K562 (cell line): ENCODE results near the gene LSS. TPM values are rescaled to one million over a fixed set of nuclear protein-coding genes. Genes with fewer than 3 reads are reported as not detected.

Experiments used
- ATAC-seq: fragments of 200-7000 bp; cut with Tn5 transposase; 3 replicates; pipeline ENCODE4 v1.9.1; 2020; ENCODE audit warnings: moderate library complexity
- BruUV-seq: library from RNA; stranded (reverse); fragments of 400-500 nt; replicated peaks from 2 replicates; lab custom pipeline; 2021; lab: Mats Ljungman, UMichigan
- CTCF ChIA-PET: fragments of 300-600 bp; formaldehyde crosslinking; extraction: SDS; loops from one replicate; lab custom pipeline; 2021; ENCODE audit warnings: low intra/inter-chr PET ratio; lab: Yijun Ruan, JAX
- POLR2A ChIA-PET: fragments of 300-600, 350-650 bp; sonication (Branson Sonifier 250); formaldehyde crosslinking; extraction: SDS; loops from one replicate; lab custom pipeline; 2021; ENCODE audit warnings: antibody characterized with exemption, inconsistent platforms; lab: Yijun Ruan, JAX
- DNase-seq, 4 experiments: peaks; one replicate each; pipeline versions ENCODE4 v3.0.0 to v3.0.0-alpha.2; 2011 to 2018; ENCODE audit warnings: low spot score in 3 of 4, mixed read lengths in 3 of 4; ENCODE audit errors: extremely low read depth in 1 of 4
- FAIRE-seq: peaks from 2 replicates; lab custom pipeline; 2011; peaks lifted over from hg19 to GRCh38; lab: Jason Lieb, UNC
- H2AFZ ChIP-seq: 2 replicates; pipeline ENCODE4 v1.6.0; 2011; ENCODE audit warnings: low read depth, low read length, control low read depth, inconsistent platforms
- H3K27ac ChIP-seq: fragments of 200-600 bp; 3 replicates; pipeline ENCODE4 v1.8.0; 2011; ENCODE audit warnings: low read depth, mild to moderate bottlenecking, control low read depth, inconsistent platforms, low read length, moderate library complexity, mixed read lengths; ENCODE audit errors: extremely low read depth
- H3K27me3 ChIP-seq, 2 experiments: fragments of 300-600 bp in 1 of 2; 2 replicates in 1 of 2; 3 replicates in 1 of 2; pipeline versions ENCODE4 v1.6.0 to v1.8.0; 2011; ENCODE audit warnings: inconsistent platforms in 2 of 2, low read length in 2 of 2, mild to moderate bottlenecking in 1 of 2, mixed read lengths in 1 of 2, moderate library complexity in 1 of 2; ENCODE audit not compliant: control insufficient read depth in 2 of 2, insufficient read depth in 2 of 2
- H3K36me3 ChIP-seq: fragments of 300-600 bp; 3 replicates; pipeline ENCODE4 v1.8.0; 2011; ENCODE audit warnings: mild to moderate bottlenecking, low read length, inconsistent platforms; ENCODE audit not compliant: control insufficient read depth, insufficient read depth
- H3K4me1 ChIP-seq, 2 experiments: fragments of 200-600 bp in 1 of 2; replicated peaks in 1 of 2; 2 replicates in 1 of 2; 3 replicates in 1 of 2; pipeline versions ENCODE4 v1.5.1 to v1.8.0; 2011; ENCODE audit warnings: inconsistent platforms in 2 of 2, low read length in 2 of 2, mild to moderate bottlenecking in 1 of 2, mixed read lengths in 1 of 2, moderate library complexity in 1 of 2; ENCODE audit not compliant: control insufficient read depth in 2 of 2, insufficient read depth in 2 of 2
- H3K4me2 ChIP-seq: 2 replicates; pipeline ENCODE4 v1.6.1; 2011; ENCODE audit warnings: low read length, control low read depth, inconsistent platforms, mixed read lengths; ENCODE audit not compliant: insufficient read depth
- H3K4me3 ChIP-seq: fragments of 200-600 bp; sonication (generic), shearing (Covaris generic); 2 replicates; pipeline ENCODE4 v1.5.1; 2016; ENCODE audit warnings: control low read depth, inconsistent platforms
- H3K79me2 ChIP-seq: fragments of 200-600 bp; 3 replicates; pipeline ENCODE4 v1.8.0; 2011; ENCODE audit warnings: low read length, inconsistent platforms; ENCODE audit not compliant: control insufficient read depth, insufficient read depth
- H3K9ac ChIP-seq, 2 experiments: 2 replicates each; pipeline versions ENCODE4 v1.6.0 to v1.6.1; 2011; ENCODE audit warnings: low read depth in 2 of 2, low read length in 2 of 2, control low read depth in 1 of 2, inconsistent platforms in 1 of 2, mild to moderate bottlenecking in 1 of 2, mixed read lengths in 1 of 2; ENCODE audit not compliant: insufficient read depth in 1 of 2
- H3K9me1 ChIP-seq: one replicate; pipeline ENCODE4 v1.6.0; 2011; ENCODE audit warnings: inconsistent platforms, mild to moderate bottlenecking, low read length, moderate library complexity; ENCODE audit not compliant: control insufficient read depth, insufficient read depth
- H3K9me3 ChIP-seq: replicated peaks from 2 replicates; pipeline ENCODE4 v1.5.1; 2011; ENCODE audit warnings: low read depth, low read length, inconsistent platforms; ENCODE audit not compliant: control insufficient read depth, insufficient read depth
- H4K20me1 ChIP-seq: replicated peaks from 2 replicates; pipeline ENCODE4 v1.6.1; 2011; ENCODE audit warnings: low read length, inconsistent platforms, mixed read lengths; ENCODE audit not compliant: control insufficient read depth, insufficient read depth
- CHD2 ChIP-seq: IDR thresholded peaks from 2 replicates; pipeline ENCODE4 v1.6.1; 2011; ENCODE audit warnings: low read depth, low read length
- E2F4 ChIP-seq: sonication (generic); formaldehyde crosslinking; IDR thresholded peaks from 2 replicates; pipeline ENCODE4 v1.8.0; 2022; ENCODE audit warnings: mild to moderate bottlenecking, low read depth, missing genetic modification reagents
- ETV5 ChIP-seq: sonication (generic); formaldehyde crosslinking; IDR thresholded peaks from 2 replicates; pipeline ENCODE4 v1.4.0; 2020; ENCODE audit warnings: low read depth, mild to moderate bottlenecking, missing genetic modification reagents
- HMG20B ChIP-seq: fragments of 250-450 bp; sonication (Bioruptor Pico); IDR thresholded peaks from 2 replicates; pipeline ENCODE4 v1.5.0; 2021; ENCODE audit warnings: mild to moderate bottlenecking
- MAFG ChIP-seq: fragments of 450-650 bp; conservative IDR thresholded peaks from 2 replicates; pipeline ENCODE4 v1.6.1; 2016; ENCODE audit warnings: missing genetic modification characterization, missing compliant biosample characterization
- POLR2H ChIP-seq: IDR thresholded peaks from 2 replicates; pipeline ENCODE4 v1.6.1; 2016; ENCODE audit warnings: missing genetic modification characterization, low read depth, mild to moderate bottlenecking, control low read depth, missing compliant biosample characterization, moderate library complexity
- RBM22 ChIP-seq: fragments of 200-400 bp; formaldehyde crosslinking; IDR thresholded peaks from 2 replicates; pipeline ENCODE4 v1.6.1; 2018; ENCODE audit warnings: low read length, low read depth; ENCODE audit not compliant: poor library complexity, severe bottlenecking
- THAP12 ChIP-seq: fragments of 250-450 bp; sonication (Bioruptor Pico); IDR thresholded peaks from 2 replicates; pipeline ENCODE4 v1.9.0; 2021; ENCODE audit warnings: mild to moderate bottlenecking, inconsistent platforms
- XRCC3 ChIP-seq: fragments of 450-650 bp; IDR thresholded peaks from 2 replicates; pipeline ENCODE4 v1.6.1; 2017; ENCODE audit warnings: mild to moderate bottlenecking, moderate library complexity
- ZNF699 ChIP-seq: fragments of 250-450 bp; sonication (Bioruptor Pico); IDR thresholded peaks from 2 replicates; pipeline ENCODE4 v1.8.0; 2021; ENCODE audit warnings: mild to moderate bottlenecking, moderate library complexity; ENCODE audit not compliant: insufficient replicate concordance
- WGBS: fragments of 100-300 bp; shearing (Covaris generic); methylation state at CpG from one replicate; pipeline ENCODE4 v1.1.6; 2016; ENCODE audit warnings: low coverage, mixed read lengths; ENCODE audit not compliant: insufficient coverage; ENCODE audit errors: missing lambda C conversion rate; 5-methylcytosine and 5-hydroxymethylcytosine counted together
- in situ Hi-C: fragments of 300-500 bp; cut with MboI; formaldehyde crosslinking; loops from 4 replicates; pipeline ENCODE4 v1.15.0; 2018; ENCODE audit warnings: inconsistent platforms, mixed read lengths
- intact Hi-C: fragments of 100-400 bp; cut with micrococcal nuclease; formaldehyde crosslinking; loops from 2 replicates; pipeline ENCODE4 v1.14.2; 2022
- polyA plus RNA-seq, 8 experiments: library from polyadenylated mRNA; depleted of rRNA in 4 of 8; stranded (reverse) in 5 of 8; unstranded in 3 of 8; fragments of >200 nt; fragmentation: Nextera tagmentation in 2 of 8; fragmentation: Illumina TruSeq in 1 of 8; extraction: Ambion mirVana in 2 of 8; extraction: Trizol in 1 of 8; gene quantifications; 2 replicates each; pipeline versions ENCODE4 v1.2.1 to v1.2.3, GENCODE V29; 2011 to 2014; ENCODE audit warnings: inconsistent platforms in 1 of 8, missing spikeins in 1 of 8
- total RNA-seq, 7 experiments: library from RNA; depleted of rRNA in 6 of 7; stranded (reverse); fragments of >200 nt in 6 of 7; fragmentation: Illumina TruSeq in 2 of 7; extraction: Trizol in 2 of 7; gene quantifications; 2 replicates each; pipeline versions ENCODE4 v1.2.1 to v1.2.3, GENCODE V29; 2011 to 2021; ENCODE audit warnings: low replicate concordance in 1 of 7

Gene LSS
- total and polyA plus RNA-seq, 9 of the 15 experiments (the other 6 are each of a cell fraction or from before 2014, with no cell fraction given): 2.2 to 89.5 (median 37.4) TPM

- no peak for TF ChIP-seq THAP12
- TF ChIP-seq HMG20B (CRISPR knock-in tag): no peak
- no peak for TF ChIP-seq ZNF699 (CRISPR knock-in tag)
- no peak for TF ChIP-seq MAFG (tag)
- TF ChIP-seq POLR2H: no peak
Measured at GRCh38 chr21:46216132-46216747, 12.3 kb downstream of the LSS start (continued).

- Histone ChIP-seq H3K4me2 (no peak overlapping the region), H3K27me3 (no peaks in the 10 kb centered on the region), H3K9ac (peak overlapping the region in 1 of 2 experiments; percentile 6; a peak in 1 of 4 replicates), H3K27ac (no peak overlapping the region), H3K79me2 (peaks cover 2% of the 10 kb centered on the region; the same call in 2 of the 3 replicates), H4K20me1 (peaks cover 3% of the 10 kb centered on the region; the same call in 1 of the 2 replicates), H3K9me1 (no peaks in the 10 kb centered on the region), H3K9me3 (no peaks in the 10 kb centered on the region), H3K36me3 (peaks cover 85% of the 10 kb centered on the region; the same call in 2 of the 3 replicates), H2AFZ (no peak overlapping the region), H3K4me1 (peaks cover 0 to 19% of the 10 kb centered on the region in 2 experiments; a peak in 1 of 5 replicates), H3K4me3 (no peak overlapping the region)
- WGBS: 92% methylated on average over 17 of the region's 20 CpGs
- ChIA-PET POLR2A (interaction anchor here (0.5 to 0.7 kb wide), 4 partner anchors 12 to 109 kb away, joined by 3 to 4 read pairs (median 3); no protein-coding TSS in a partner anchor), CTCF (no interaction called here)
- DNase-seq (no peak), FAIRE-seq (no peak), ATAC-seq (no peak)
- BruUV-seq: no TSS peak
- TF ChIP-seq XRCC3 (no peak), RBM22 (peak; percentile 39), ETV5 (CRISPR knock-in tag) (no peak), CHD2 (no peak), E2F4 (no peak)
- intact Hi-C loops: no loop called here
- in situ Hi-C loops: no loop called here
Measured at GRCh38 chr21:46215436-46216131, 13.0 kb downstream of the LSS start.
